Measurements from ENCODE around the gene RNF157. TPM values are rescaled to one million over a fixed set of nuclear protein-coding genes. Genes with fewer than 3 reads are reported as not detected.
A peak's percentile ranks its signal among the peaks of the same experiment; 100 is the strongest.
"Not testable (repeated sequence)": the region's sequence is repeated elsewhere in the genome, so short reads cannot be mapped to it uniquely, and the experiment has no call there.

Gene RNF157
- total and polyA plus RNA-seq, 2 experiments from 2014 or later: 5.0 to 8.6 TPM

- Histone ChIP-seq H3K4me2 (peak overlapping the region; percentile 16), H3K9me3 (ENCODE audit: low read depth) (no peaks in the 10 kb centered on the region), H3K9me2 (replicated peaks; ENCODE audit: insufficient read depth) (no peaks in the 10 kb centered on the region), H2AFZ (no peak overlapping the region), H3K4me3 (no peak overlapping the region), H3K27ac (peak overlapping the region; percentile 42), H4K20me1 (ENCODE audit: insufficient read depth, poor library complexity, severe bottlenecking) (no peaks in the 10 kb centered on the region), H3K27me3 (no peaks in the 10 kb centered on the region), H3K36me3 (replicated peaks; ENCODE audit: insufficient read depth, low read depth) (no peaks in the 10 kb centered on the region), H3K4me1 (ENCODE audit: insufficient read depth) (peaks cover 7% of the 10 kb centered on the region), H3K79me2 (no peaks in the 10 kb centered on the region)
- 55% methylated on average over 4 of the region's 4 CpGs for WGBS (ENCODE audit: low lambda C conversion rate, missing lambda C conversion rate)
- TF ChIP-seq CTCF (IDR thresholded peaks at IDR 0.05; ENCODE audit: poor library complexity) (no peak), EZH2phosphoT487 (IDR thresholded peaks at IDR 0.05; ENCODE audit: low read depth, severe bottlenecking, unreplicated experiment) (no peak), EZH2 (IDR thresholded peaks at IDR 0.05; ENCODE audit: borderline replicate concordance) (no peak)
- no peak for DNase-seq (ENCODE audit: low spot score)
Observed at GRCh38 chr17:76188213-76189016, 51.9 kb downstream of the RNF157 start.

GRCh38 chr17:76186774-76187173 lies 53.5 kb downstream of the RNF157 start:
- WGBS (ENCODE audit: low lambda C conversion rate, missing lambda C conversion rate): 100% methylated on average over 2 of the region's 2 CpGs
- not testable (repeated sequence) for DNase-seq (ENCODE audit: low spot score); H3K4me1 ChIP-seq (ENCODE audit: insufficient read depth); H3K27me3 ChIP-seq; H4K20me1 ChIP-seq (ENCODE audit: insufficient read depth, poor library complexity, severe bottlenecking); H3K4me3 ChIP-seq; H3K9me2 ChIP-seq (replicated peaks; ENCODE audit: insufficient read depth); H3K79me2 ChIP-seq; H2AFZ ChIP-seq; H3K9me3 ChIP-seq (ENCODE audit: low read depth); H3K27ac ChIP-seq; H3K36me3 ChIP-seq (replicated peaks; ENCODE audit: insufficient read depth, low read depth); H3K4me2 ChIP-seq

- DNase-seq (ENCODE audit: low spot score): no peak
- H3K4me2 ChIP-seq: no peak overlapping the region
- 79% methylated on average over 2 of the region's 2 CpGs for WGBS (ENCODE audit: low lambda C conversion rate, missing lambda C conversion rate)
- no peaks in the 10 kb centered on the region for H3K27me3 ChIP-seq
- peaks cover 3% of the 10 kb centered on the region for H3K4me1 ChIP-seq (ENCODE audit: insufficient read depth)
- no peaks in the 10 kb centered on the region for H3K9me2 ChIP-seq (replicated peaks; ENCODE audit: insufficient read depth)
- no peak overlapping the region for H3K4me3 ChIP-seq
- no peaks in the 10 kb centered on the region for H4K20me1 ChIP-seq (ENCODE audit: insufficient read depth, poor library complexity, severe bottlenecking)
- no peak overlapping the region for H2AFZ ChIP-seq
- H3K9me3 ChIP-seq (ENCODE audit: low read depth): no peaks in the 10 kb centered on the region
- no peak for TF ChIP-seq EZH2phosphoT487 (IDR thresholded peaks at IDR 0.05; ENCODE audit: low read depth, severe bottlenecking, unreplicated experiment)
- TF ChIP-seq EZH2 (IDR thresholded peaks at IDR 0.05; ENCODE audit: borderline replicate concordance): no peak
- no peak for TF ChIP-seq CTCF (IDR thresholded peaks at IDR 0.05; ENCODE audit: poor library complexity)
- H3K79me2 ChIP-seq: no peaks in the 10 kb centered on the region
- H3K27ac ChIP-seq: no peak overlapping the region
- no peaks in the 10 kb centered on the region for H3K36me3 ChIP-seq (replicated peaks; ENCODE audit: insufficient read depth, low read depth)
Observed at GRCh38 chr17:76184290-76184689, 56.0 kb downstream of the RNF157 start.

- Histone ChIP-seq H3K36me3 (replicated peaks; ENCODE audit: insufficient read depth, low read depth) (no peaks in the 10 kb centered on the region), H2AFZ (no peak overlapping the region), H3K4me1 (ENCODE audit: insufficient read depth) (no peaks in the 10 kb centered on the region), H3K79me2 (no peaks in the 10 kb centered on the region), H3K27ac (no peak overlapping the region), H3K9me3 (ENCODE audit: low read depth) (no peaks in the 10 kb centered on the region), H3K27me3 (no peaks in the 10 kb centered on the region), H3K4me2 (no peak overlapping the region), H4K20me1 (ENCODE audit: insufficient read depth, poor library complexity, severe bottlenecking) (no peaks in the 10 kb centered on the region), H3K4me3 (no peak overlapping the region), H3K9me2 (replicated peaks; ENCODE audit: insufficient read depth) (no peaks in the 10 kb centered on the region)
- WGBS (ENCODE audit: low lambda C conversion rate, missing lambda C conversion rate): 23% methylated on average over 11 of the region's 11 CpGs
- peak; percentile 91 for DNase-seq (ENCODE audit: low spot score)
- TF ChIP-seq CTCF (IDR thresholded peaks at IDR 0.05; ENCODE audit: poor library complexity): peak; percentile 88
- TF ChIP-seq EZH2phosphoT487 (IDR thresholded peaks at IDR 0.05; ENCODE audit: low read depth, severe bottlenecking, unreplicated experiment): no peak
Observed at GRCh38 chr17:76182016-76182764, 58.1 kb downstream of the RNF157 start.

Data from hepatocyte (in vitro differentiated cells).